ENCODE results near the gene CCT6B. TPM values are rescaled to one million over a fixed set of nuclear protein-coding genes. Genes with fewer than 3 reads are reported as not detected.
A peak's percentile ranks its signal among the peaks of the same experiment; 100 is the strongest.

The CCT6B gene
- total and polyA plus RNA-seq, 2 of the 13 experiments (the other 11 are each of a cell fraction or from before 2014, with no cell fraction given), result 0.41 to 1.4 TPM

- no peak for TF ChIP-seq ZBTB39 (CRISPR knock-in tag; IDR thresholded peaks at IDR 0.05)
- peak; percentile 60; the same call in 1 of the 2 replicates for TF ChIP-seq PITX1 (CRISPR knock-in tag; IDR thresholded peaks at IDR 0.05)
- 0 out of 2 replicates have a peak, but pooled peaks have one; percentile 20 for TF ChIP-seq ZNF253 (CRISPR knock-in tag; IDR thresholded peaks at IDR 0.05; ENCODE audit: borderline replicate concordance)
- no peak for TF ChIP-seq THRA (CRISPR knock-in tag; IDR thresholded peaks at IDR 0.05; ENCODE audit: borderline replicate concordance)
- TF ChIP-seq CENPT (CRISPR knock-in tag; IDR thresholded peaks at IDR 0.05; ENCODE audit: low read depth), result no peak
- TF ChIP-seq MTF2 (CRISPR knock-in tag; IDR thresholded peaks at IDR 0.05; ENCODE audit: borderline replicate concordance), result no peak
- TF ChIP-seq NFRKB (IDR thresholded peaks at IDR 0.05), result no peak
- no peak for TF ChIP-seq ZNF333 (CRISPR knock-in tag; IDR thresholded peaks at IDR 0.05; ENCODE audit: borderline replicate concordance)
- peak; percentile 35 for TF ChIP-seq ASH2L (IDR thresholded peaks at IDR 0.05; ENCODE audit: insufficient read length, low read depth, low read length)
- peak; percentile 56 for TF ChIP-seq IKZF4 (CRISPR knock-in tag; IDR thresholded peaks at IDR 0.05; ENCODE audit: borderline replicate concordance, low read depth, not compliant biosample characterization)
- no peak for TF ChIP-seq ZNF878 (CRISPR knock-in tag; IDR thresholded peaks at IDR 0.05)
- TF ChIP-seq MXD4 (CRISPR knock-in tag; IDR thresholded peaks at IDR 0.05), result peak; percentile 95; the same call in 1 of the 2 replicates
- no peak for TF ChIP-seq ZNF816 (CRISPR knock-in tag; IDR thresholded peaks at IDR 0.05; ENCODE audit: borderline replicate concordance)
- TF ChIP-seq NPAS2 (CRISPR knock-in tag; IDR thresholded peaks at IDR 0.05; ENCODE audit: borderline replicate concordance), result no peak
- TF ChIP-seq IRX3 (CRISPR knock-in tag; IDR thresholded peaks at IDR 0.05; ENCODE audit: borderline replicate concordance, low read depth), result peak; percentile 28; the same call in 1 of the 2 replicates
- no peak for TF ChIP-seq ZNF431 (CRISPR knock-in tag; IDR thresholded peaks at IDR 0.05; ENCODE audit: borderline replicate concordance, low read depth)
- no peak; the same call in 1 of the 2 replicates for TF ChIP-seq POGK (CRISPR knock-in tag; conservative IDR thresholded peaks at IDR 0.05)
- TF ChIP-seq GATAD2A (CRISPR knock-in tag; IDR thresholded peaks at IDR 0.05), result peak; percentile 30; the same call in 1 of the 2 replicates
- no peak for TF ChIP-seq KLF6 (CRISPR knock-in tag; IDR thresholded peaks at IDR 0.05)
- no peak for TF ChIP-seq ZNF678 (CRISPR knock-in tag; IDR thresholded peaks at IDR 0.05)
- TF ChIP-seq ESRRA (CRISPR knock-in tag; IDR thresholded peaks at IDR 0.05; ENCODE audit: low read depth), result peak; percentile 17; the same call in 1 of the 2 replicates
- TF ChIP-seq BCL6 (CRISPR knock-in tag; IDR thresholded peaks at IDR 0.05), result peak; percentile 68
- TF ChIP-seq KLF16 (CRISPR knock-in tag; IDR thresholded peaks at IDR 0.05), result peak in 1 of 2 experiments; percentile 77; a peak in 2 of 4 replicates
- no peak for TF ChIP-seq ZNF879 (CRISPR knock-in tag; IDR thresholded peaks at IDR 0.05)
- peak; percentile 97 for TF ChIP-seq MYC (CRISPR knock-in tag; IDR thresholded peaks at IDR 0.05; ENCODE audit: borderline replicate concordance)
- no peak for TF ChIP-seq ZNF17 (CRISPR knock-in tag; IDR thresholded peaks at IDR 0.05)
Observed at GRCh38 chr17:34980353-34980680, 19.1 kb upstream of the CCT6B start, which contains the start of gene LIG3 (continued).
